BLaER1 treated with 17β-estradiol and CSF1 and Interleukin-3, amounts not matched to agents 10 nM and 100 nM (cell line): ENCODE data around the gene CDS2.

Source experiments
- H3K27ac ChIP-seq, 11 experiments: shearing (Covaris generic); formaldehyde crosslinking; 2 replicates each; pipeline ENCODE4 v1.8.1; 2022
- H3K27me3 ChIP-seq, 11 experiments: shearing (Covaris generic); formaldehyde crosslinking; 2 replicates each; pipeline ENCODE4 v1.8.1; 2022
- H3K36me3 ChIP-seq, 11 experiments: shearing (Covaris generic); formaldehyde crosslinking; 2 replicates each; pipeline ENCODE4 v1.8.1; 2022
- H3K4me1 ChIP-seq, 10 experiments: shearing (Covaris generic); formaldehyde crosslinking; 2 replicates each; pipeline ENCODE4 v1.8.1; 2022
- H3K4me2 ChIP-seq, 11 experiments: shearing (Covaris generic); formaldehyde crosslinking; 2 replicates each; pipeline ENCODE4 v1.8.1; 2022
- H3K4me3 ChIP-seq, 10 experiments: shearing (Covaris generic); formaldehyde crosslinking; 2 replicates each; pipeline ENCODE4 v1.8.1; 2022
- H3K9ac ChIP-seq, 11 experiments: shearing (Covaris generic); formaldehyde crosslinking; 2 replicates each; pipeline ENCODE4 v1.8.1; 2022
- H3K9me3 ChIP-seq, 11 experiments: shearing (Covaris generic); formaldehyde crosslinking; replicated peaks in 1 of 11; 2 replicates each; pipeline ENCODE4 v1.8.1; 2022
- H4K20me1 ChIP-seq, 11 experiments: shearing (Covaris generic); formaldehyde crosslinking; 2 replicates each; pipeline ENCODE4 v1.8.1; 2022
- Cebpa-rat ChIP-seq, 11 experiments: shearing (Covaris generic); IDR thresholded peaks; 2 replicates each; pipeline ENCODE4 v1.8.1; 2022

CDS2 gene

DNA sequence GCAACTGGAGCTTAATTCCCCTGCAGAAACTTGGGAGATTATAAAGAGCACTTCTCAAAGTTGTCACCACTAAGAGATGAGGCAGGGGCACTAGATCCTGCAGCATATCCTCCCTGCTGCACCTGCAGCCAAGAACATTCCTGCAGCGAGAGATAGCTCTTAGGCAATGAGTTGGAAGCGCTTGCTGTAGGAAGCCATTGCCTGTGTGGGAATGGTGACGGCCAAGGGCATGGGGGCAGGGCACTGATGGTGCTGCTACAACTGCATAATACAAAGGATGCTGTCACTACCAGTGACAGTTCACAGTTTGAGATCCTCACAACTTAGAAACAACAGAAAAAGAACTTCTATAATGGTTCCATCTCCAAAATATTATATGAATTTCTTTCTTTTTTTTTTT is 89.9 kb downstream of the CDS2 start:
- no peaks in the 10 kb centered on the region for H3K27me3 ChIP-seq
- H4K20me1 ChIP-seq, result no peaks in the 10 kb centered on the region
- peaks cover 0 to 28% (median 0%) of the 10 kb centered on the region in 10 experiments; a peak in 7 of 20 replicates for H3K4me1 ChIP-seq
- TF ChIP-seq Cebpa-rat (IDR thresholded peaks at IDR 0.05), result no peak
- peaks cover 5 to 29% (median 10%) of the 10 kb centered on the region in 11 experiments; a peak in 13 of 22 replicates for H3K36me3 ChIP-seq
- no peaks in the 10 kb centered on the region for H3K9me3 ChIP-seq
- H3K4me3 ChIP-seq, result no peak overlapping the region
- no peak overlapping the region for H3K4me2 ChIP-seq
- no peak overlapping the region for H3K27ac ChIP-seq
- no peak overlapping the region for H3K9ac ChIP-seq

DNA sequence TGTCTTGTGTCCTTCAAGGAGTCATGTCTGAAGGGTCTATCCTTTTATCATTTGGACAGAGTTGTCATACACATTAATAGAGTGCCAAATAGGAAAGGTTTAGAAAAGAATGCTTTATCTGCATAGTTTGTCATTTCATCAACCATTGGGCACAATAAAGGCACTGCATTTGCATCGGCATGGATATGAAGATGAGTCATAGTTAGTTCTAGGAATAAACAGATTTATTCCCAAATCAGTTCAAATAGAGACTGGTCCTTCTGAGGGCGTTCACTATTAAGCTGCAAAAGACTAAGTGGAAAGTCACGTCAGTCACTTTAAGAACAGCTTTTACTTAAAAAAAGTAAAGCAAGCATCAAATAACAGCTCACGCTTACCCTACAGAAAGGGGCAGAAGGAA is 90.8 kb downstream of the CDS2 start:
- Histone ChIP-seq H3K4me2 (no peak overlapping the region), H4K20me1 (no peaks in the 10 kb centered on the region), H3K4me3 (no peak overlapping the region), H3K9ac (no peak overlapping the region), H3K27ac (no peak overlapping the region), H3K9me3 (no peaks in the 10 kb centered on the region), H3K36me3 (peaks cover 0 to 19% (median 1%) of the 10 kb centered on the region in 11 experiments; a peak in 8 of 22 replicates), H3K4me1 (peaks cover 0 to 28% (median 0%) of the 10 kb centered on the region in 10 experiments; a peak in 7 of 20 replicates), H3K27me3 (no peaks in the 10 kb centered on the region)
- TF ChIP-seq Cebpa-rat (IDR thresholded peaks at IDR 0.05), result no peak

DNA sequence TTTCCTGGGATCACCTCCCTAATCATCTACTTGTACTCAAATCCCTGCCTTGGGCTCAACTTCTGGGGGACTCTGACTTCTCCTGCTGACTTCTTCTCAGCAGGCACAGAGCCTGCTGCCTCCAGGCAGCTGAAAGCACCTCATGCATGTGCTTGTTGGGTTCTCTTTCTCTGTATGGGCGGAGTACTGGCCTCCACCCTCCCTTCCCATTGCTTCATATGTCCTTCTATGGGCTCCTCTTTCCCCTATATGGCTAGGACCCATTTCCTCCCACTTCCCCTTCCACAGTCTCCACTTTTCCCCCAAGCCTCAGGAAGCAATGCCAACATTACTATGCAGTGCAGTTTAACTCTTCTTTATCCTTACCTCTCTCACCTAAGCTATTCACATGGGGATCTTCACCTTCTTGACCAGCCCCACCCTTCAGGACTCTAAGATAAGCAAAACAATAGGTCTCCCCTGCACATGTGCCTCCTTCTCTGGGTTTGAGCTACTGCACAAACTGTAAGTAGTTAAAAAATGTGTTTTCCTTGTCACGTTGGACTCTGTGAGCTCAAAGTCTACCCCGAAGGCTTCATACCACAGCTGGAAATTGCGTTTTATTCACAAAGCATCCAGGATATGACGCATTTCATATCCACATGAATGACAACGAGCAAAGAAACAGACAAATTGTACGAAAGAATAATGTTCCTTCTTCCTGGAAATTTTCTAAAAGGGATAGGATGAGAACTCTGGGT is 93.7 kb downstream of the CDS2 start:
- Histone ChIP-seq H3K27me3 (no peaks in the 10 kb centered on the region), H3K9ac (no peak overlapping the region), H3K4me1 (peaks cover 0 to 18% (median 0%) of the 10 kb centered on the region in 10 experiments; a peak in 7 of 20 replicates), H3K9me3 (peaks cover 0 to 3% (median 0%) of the 10 kb centered on the region in 11 experiments; a peak in 1 of 22 replicates), H3K36me3 (peaks cover 0 to 13% (median 0%) of the 10 kb centered on the region in 11 experiments; a peak in 4 of 22 replicates), H4K20me1 (no peaks in the 10 kb centered on the region), H3K4me3 (no peak overlapping the region), H3K4me2 (peak overlapping the region in 4 of 11 experiments; percentile 18 to 46 (median 23); a peak in 5 of 22 replicates), H3K27ac (no peak overlapping the region)
- no peak for TF ChIP-seq Cebpa-rat (IDR thresholded peaks at IDR 0.05)

GRCh38 chr20:5221061-5221430 is 94.2 kb downstream of the CDS2 start:
- Histone ChIP-seq H3K9ac (no peak overlapping the region), H3K4me1 (peaks cover 0 to 14% (median 0%) of the 10 kb centered on the region in 10 experiments; a peak in 7 of 20 replicates), H3K9me3 (peaks cover 0 to 6% (median 0%) of the 10 kb centered on the region in 11 experiments; a peak in 5 of 22 replicates), H3K27me3 (no peaks in the 10 kb centered on the region), H4K20me1 (no peaks in the 10 kb centered on the region), H3K4me3 (no peak overlapping the region), H3K27ac (no peak overlapping the region), H3K4me2 (no peak overlapping the region), H3K36me3 (peaks cover 0 to 13% (median 0%) of the 10 kb centered on the region in 11 experiments; a peak in 4 of 22 replicates)
- no peak for TF ChIP-seq Cebpa-rat (IDR thresholded peaks at IDR 0.05)

- H3K27me3 ChIP-seq, result no peaks in the 10 kb centered on the region
These were observed 96.3 kb downstream of the CDS2 start for GRCh38 chr20:5222919-5223634.

DNA sequence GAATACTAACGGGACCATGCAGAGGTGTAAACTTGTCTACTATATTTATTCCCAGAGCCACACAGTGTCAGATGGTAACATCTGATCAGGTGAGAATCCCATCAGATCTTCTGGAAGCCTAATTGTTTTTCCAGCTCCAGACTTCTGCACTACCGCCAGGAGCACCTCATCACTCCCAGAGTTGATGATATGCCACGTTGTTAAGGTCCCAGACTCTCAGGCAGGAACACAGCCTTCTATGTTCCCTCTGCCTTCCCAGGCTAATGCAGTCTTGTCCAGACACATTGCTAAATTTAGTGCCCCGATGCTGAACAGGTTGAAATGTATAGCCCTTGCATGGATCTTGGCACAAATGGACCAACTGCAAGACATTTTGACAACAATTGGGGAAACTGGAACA is 103.7 kb downstream of the CDS2 start:
- no peaks in the 10 kb centered on the region for H3K27me3 ChIP-seq
- no peaks in the 10 kb centered on the region for H4K20me1 ChIP-seq
- H3K9ac ChIP-seq, result no peak overlapping the region
- peak overlapping the region; percentile 4 to 61 (median 48); a peak in 21 of 22 replicates for H3K4me2 ChIP-seq
- no peak for TF ChIP-seq Cebpa-rat (IDR thresholded peaks at IDR 0.05)
- H3K9me3 ChIP-seq, result peaks cover 0 to 19% (median 5%) of the 10 kb centered on the region in 11 experiments; a peak in 7 of 22 replicates
- no peak overlapping the region for H3K27ac ChIP-seq
- H3K36me3 ChIP-seq, result no peaks in the 10 kb centered on the region
- H3K4me1 ChIP-seq, result peaks cover 11 to 25% (median 15%) of the 10 kb centered on the region in 10 experiments
- no peak overlapping the region for H3K4me3 ChIP-seq

More at GRCh38 chr20:5222919-5223634, 96.3 kb downstream of the CDS2 start:
- H3K27ac ChIP-seq, result no peak overlapping the region
- peaks cover 0 to 13% (median 0%) of the 10 kb centered on the region in 10 experiments; a peak in 7 of 20 replicates for H3K4me1 ChIP-seq
- H3K4me3 ChIP-seq, result no peak overlapping the region
- no peak overlapping the region for H3K4me2 ChIP-seq
- H3K9ac ChIP-seq, result no peak overlapping the region
- H3K9me3 ChIP-seq, result peaks cover 0 to 19% (median 4%) of the 10 kb centered on the region in 11 experiments; a peak in 6 of 22 replicates
- peaks cover 0 to 10% (median 0%) of the 10 kb centered on the region in 11 experiments; a peak in 4 of 22 replicates for H3K36me3 ChIP-seq
- TF ChIP-seq Cebpa-rat (IDR thresholded peaks at IDR 0.05), result no peak
- H4K20me1 ChIP-seq, result no peaks in the 10 kb centered on the region

GRCh38 chr20:5234158-5234557 is 107.3 kb downstream of the CDS2 start:
- Histone ChIP-seq H3K4me2 (no peak overlapping the region), H3K9ac (no peak overlapping the region), H3K4me1 (peaks cover 11 to 22% (median 15%) of the 10 kb centered on the region in 10 experiments; a peak in 19 of 20 replicates), H3K27me3 (no peaks in the 10 kb centered on the region), H3K36me3 (no peaks in the 10 kb centered on the region), H3K9me3 (peaks cover 0 to 24% (median 6%) of the 10 kb centered on the region in 11 experiments; a peak in 9 of 22 replicates), H4K20me1 (no peaks in the 10 kb centered on the region), H3K4me3 (no peak overlapping the region), H3K27ac (no peak overlapping the region)
- TF ChIP-seq Cebpa-rat (IDR thresholded peaks at IDR 0.05), result no peak

GRCh38 chr20:5234978-5235377 is 108.2 kb downstream of the CDS2 start:
- Histone ChIP-seq H3K4me3 (no peak overlapping the region), H3K27ac (no peak overlapping the region), H3K9ac (no peak overlapping the region), H3K36me3 (no peaks in the 10 kb centered on the region), H3K4me1 (peaks cover 7 to 13% (median 8%) of the 10 kb centered on the region in 10 experiments; a peak in 19 of 20 replicates), H4K20me1 (no peaks in the 10 kb centered on the region), H3K9me3 (peaks cover 0 to 30% (median 6%) of the 10 kb centered on the region in 11 experiments; a peak in 10 of 22 replicates), H3K27me3 (no peaks in the 10 kb centered on the region), H3K4me2 (no peak overlapping the region)
- no peak for TF ChIP-seq Cebpa-rat (IDR thresholded peaks at IDR 0.05)
